Stimulated activated CD8-positive, alpha-beta memory T cell treated with anti-CD3 and anti-CD28 coated beads, Interleukin-4, amount 100 ng/mL, for 48 hours (primary cell): ENCODE measurements around the gene ATP8A1.

ENCODE experiments used
- DNase-seq: peaks from one replicate; pipeline ENCODE4 v3.0.0-alpha.2; 2020

Gene ATP8A1

DNA sequence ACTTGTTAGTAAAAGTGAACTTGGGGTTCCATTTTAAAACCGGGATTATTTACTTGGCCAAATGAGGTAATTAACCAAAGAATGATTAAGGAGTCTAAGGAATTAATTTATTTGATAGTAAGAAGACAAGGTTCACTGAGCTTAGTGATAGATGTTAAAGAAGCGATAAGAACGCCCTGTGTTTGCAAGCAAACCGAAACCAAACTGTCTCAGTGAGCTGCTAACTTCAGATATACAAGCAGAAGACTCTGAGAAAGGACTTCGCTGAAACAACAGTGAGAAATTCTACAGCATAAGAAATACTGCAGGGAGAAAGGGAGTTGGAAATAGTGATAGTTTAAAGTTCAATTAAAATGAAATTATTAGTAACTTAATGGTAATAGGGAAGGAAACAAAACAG is 297.2 kb downstream of the ATP8A1 start:
- DNase-seq: no peak
